Glomerular visceral epithelial cell (primary cell): ENCODE results near the gene ZSCAN12.

Experiments
- DNase-seq: peaks from one replicate; pipeline ENCODE4 v3.0.0-alpha.2; 2016; ENCODE audit errors: extremely low spot score

ZSCAN12 gene

GRCh38 chr6:28353981-28354676 lies 45.4 kb downstream of the ZSCAN12 start:
- peak; percentile 58 for DNase-seq

GRCh38 chr6:28353356-28353755 lies 46.2 kb downstream of the ZSCAN12 start:
- no peak for DNase-seq

GRCh38 chr6:28351493-28351925 lies 48.0 kb downstream of the ZSCAN12 start:
- DNase-seq = no peak

- DNase-seq = no peak
Measured at GRCh38 chr6:28351087-28351486, 48.5 kb downstream of the ZSCAN12 start.

GRCh38 chr6:28349892-28350737 lies 49.4 kb downstream of the ZSCAN12 start, which contains the start of gene ZKSCAN3:
Gene ZKSCAN3 (plus strand): TSS chr6:28349947. CDS start chr6:28359587, 9,640 bp downstream.
- DNase-seq = peak; percentile 83

GRCh38 chr6:28349344-28349891 lies 50.1 kb downstream of the ZSCAN12 start:
- DNase-seq = no peak

GRCh38 chr6:28347119-28347518 lies 52.4 kb downstream of the ZSCAN12 start:
- DNase-seq = no peak

- no peak for DNase-seq
Measured at GRCh38 chr6:28345201-28345600, 54.3 kb downstream of the ZSCAN12 start.

- DNase-seq = no peak
Measured at GRCh38 chr6:28343898-28344677, 55.5 kb downstream of the ZSCAN12 start.

GRCh38 chr6:28340310-28341095 lies 59.0 kb downstream of the ZSCAN12 start:
- DNase-seq = no peak

GRCh38 chr6:28337121-28337520 lies 62.4 kb downstream of the ZSCAN12 start:
- DNase-seq = no peak

- DNase-seq = peak; percentile 83
Measured at GRCh38 chr6:28336284-28337120, 63.0 kb downstream of the ZSCAN12 start.

- DNase-seq = peak; percentile 98
Measured at GRCh38 chr6:28335564-28336283, 63.8 kb downstream of the ZSCAN12 start, which contains the start of gene ZSCAN31. Gene ZSCAN31 (minus strand): TSS chr6:28336148. CDS start chr6:28329683, 6,465 bp downstream.

GRCh38 chr6:28335040-28335563 lies 64.4 kb downstream of the ZSCAN12 start:
- no peak for DNase-seq

- DNase-seq = no peak
Measured at GRCh38 chr6:28334286-28335039, 65.1 kb downstream of the ZSCAN12 start.

- DNase-seq = no peak
Measured at GRCh38 chr6:28333599-28334018, 65.9 kb downstream of the ZSCAN12 start.

- no peak for DNase-seq
Measured at GRCh38 chr6:28333047-28333446, 66.5 kb downstream of the ZSCAN12 start.

- no peak for DNase-seq
Measured at GRCh38 chr6:28330041-28330440, 69.5 kb downstream of the ZSCAN12 start.
